Neural progenitor cell (in vitro differentiated cells): ENCODE measurements around the gene PVALEF.

ENCODE experiments used
- CTCF ChIP-seq: fragments of 200-600 bp; sonication (generic); IDR thresholded peaks from 2 replicates; pipeline ENCODE4 v1.5.1; 2017; ENCODE audit warnings: antibody characterized with exemption, mild to moderate bottlenecking
- EZH2 ChIP-seq: fragments of 200-600 bp; sonication (generic); IDR thresholded peaks from 2 replicates; pipeline ENCODE4 v1.6.1; 2017; ENCODE audit warnings: antibody characterized with exemption, mild to moderate bottlenecking, moderate library complexity
- EZH2phosphoT487 ChIP-seq: fragments of 200-600 bp; sonication (generic); IDR thresholded peaks from 2 replicates; pipeline ENCODE4 v1.6.1; 2017; ENCODE audit warnings: antibody characterized with exemption

- TF ChIP-seq CTCF (no peak), EZH2phosphoT487 (no peak), EZH2 (no peak)
Measured at GRCh38 chr17:81194941-81195901, 29.9 kb downstream of the PVALEF start.
